HG03066 (cell line): Measurements from ENCODE around the gene SYNM.
"Not testable (repeated sequence)": the region's sequence is repeated elsewhere in the genome, so short reads cannot be mapped to it uniquely, and the experiment has no call there.

Source experiments
- ATAC-seq: cut with Tn5 transposase; IDR thresholded peaks from one replicate; pipeline ENCODE4 v1.9.1; 2021; ENCODE audit warnings: low read depth; ENCODE audit not compliant: unreplicated experiment

SYNM gene

GRCh38 chr15:99104788-99105513, at the start of gene SYNM:
SYNM (plus strand) TSS chr15:99105080; CDS start chr15:99105200, 120 bp downstream.
- ATAC-seq, result peak; percentile 72

GRCh38 chr15:99055555-99056134, 49.2 kb upstream of the SYNM start:
- ATAC-seq, result no peak

GRCh38 chr15:99057020-99057419, 47.9 kb upstream of the SYNM start:
- no peak for ATAC-seq

- ATAC-seq, result no peak
Measured at GRCh38 chr15:99057697-99058420, 47.0 kb upstream of the SYNM start.

GRCh38 chr15:99058421-99058870, 46.4 kb upstream of the SYNM start:
- ATAC-seq, result no peak

- ATAC-seq, result peak; percentile 65
Measured at GRCh38 chr15:99059010-99059981, 45.6 kb upstream of the SYNM start.

- ATAC-seq, result not testable (repeated sequence)
Measured at GRCh38 chr15:99060186-99060585, 44.7 kb upstream of the SYNM start.

- no peak for ATAC-seq
Measured at GRCh38 chr15:99062226-99062625, 42.7 kb upstream of the SYNM start.

- no peak for ATAC-seq
Measured at GRCh38 chr15:99068186-99068585, 36.7 kb upstream of the SYNM start.

GRCh38 chr15:99070208-99070607, 34.7 kb upstream of the SYNM start:
- ATAC-seq, result no peak

- ATAC-seq, result no peak
Measured at GRCh38 chr15:99071091-99071680, 33.7 kb upstream of the SYNM start.

GRCh38 chr15:99073008-99073717, 31.7 kb upstream of the SYNM start:
- no peak for ATAC-seq

- no peak for ATAC-seq
Measured at GRCh38 chr15:99074446-99074845, 30.4 kb upstream of the SYNM start.

- not testable (repeated sequence) for ATAC-seq
Measured at GRCh38 chr15:99075059-99075652, 29.7 kb upstream of the SYNM start.

- ATAC-seq, result no peak
Measured at GRCh38 chr15:99076109-99076508, 28.8 kb upstream of the SYNM start.

- peak; percentile 87 for ATAC-seq
Measured at GRCh38 chr15:99076555-99077308, 28.1 kb upstream of the SYNM start.

- no peak for ATAC-seq
Measured at GRCh38 chr15:99082798-99083197, 22.1 kb upstream of the SYNM start.

- no peak for ATAC-seq
Measured at GRCh38 chr15:99084965-99085364, 19.9 kb upstream of the SYNM start.
